PC-9 (cell line): ENCODE measurements around the gene CDH16. TPM values are rescaled to one million over a fixed set of nuclear protein-coding genes. Genes with fewer than 3 reads are reported as not detected.

ENCODE experiments used
- BruUV-seq: library from RNA; stranded (reverse); fragments of 400-500 nt; replicated peaks from 2 replicates; lab custom pipeline; 2021; lab: Mats Ljungman, UMichigan
- CTCF ChIA-PET: fragments of 300-600 bp; sonication (Branson Sonifier 250); formaldehyde crosslinking; loops from one replicate; lab custom pipeline; 2022; ENCODE audit warnings: antibody characterized with exemption; lab: Charles Lee
- POLR2A ChIA-PET: fragments of 300-600 bp; sonication (Branson Sonifier 250); formaldehyde crosslinking; loops from one replicate; lab custom pipeline; 2022; ENCODE audit warnings: antibody characterized with exemption; ENCODE audit not compliant: unreplicated experiment; lab: Charles Lee
- DNase-seq, 2 experiments: peaks; one replicate each; pipeline versions ENCODE4 v3.0.0 to v3.0.0-alpha.2; 2015 to 2022; ENCODE audit warnings: mixed read lengths in 1 of 2
- H2AFZ ChIP-seq: fragments of 200-600 bp; sonication (generic); 2 replicates; pipeline ENCODE4 v1.8.1; 2017; ENCODE audit warnings: antibody characterized with exemption
- H3F3A ChIP-seq: fragments of 200-600 bp; sonication (generic); 2 replicates; pipeline ENCODE4 v1.8.1; 2017; ENCODE audit warnings: antibody characterized with exemption, mild to moderate bottlenecking, low read depth; ENCODE audit not compliant: insufficient read depth
- H3K27ac ChIP-seq: fragments of 200-600 bp; sonication (generic); 2 replicates; pipeline ENCODE4 v1.6.1; 2016; ENCODE audit warnings: mixed run types
- H3K27me3 ChIP-seq: fragments of 200-600 bp; sonication (generic); 2 replicates; pipeline ENCODE4 v1.6.1; 2016; ENCODE audit warnings: low read depth, mixed run types; ENCODE audit not compliant: insufficient read depth
- H3K36me3 ChIP-seq: fragments of 200-600 bp; sonication (generic); 2 replicates; pipeline ENCODE4 v1.6.1; 2016; ENCODE audit warnings: low read depth, mixed run types
- H3K4me1 ChIP-seq: fragments of 200-600 bp; sonication (generic); replicated peaks from 2 replicates; pipeline ENCODE4 v1.6.1; 2016; ENCODE audit warnings: mixed run types; ENCODE audit not compliant: insufficient read depth
- H3K4me2 ChIP-seq: fragments of 200-600 bp; sonication (generic); 2 replicates; pipeline ENCODE4 v1.6.1; 2017; ENCODE audit warnings: mixed run types
- H3K4me3 ChIP-seq: fragments of 200-600 bp; sonication (generic); 2 replicates; pipeline ENCODE4 v1.6.1; 2016; ENCODE audit warnings: mixed run types
- H3K79me2 ChIP-seq: fragments of 200-600 bp; sonication (generic); 2 replicates; pipeline ENCODE4 v1.6.1; 2017; ENCODE audit warnings: low read depth, mixed run types
- H3K9me2 ChIP-seq: fragments of 200-600 bp; sonication (generic); 2 replicates; pipeline ENCODE4 v1.8.1; 2017; ENCODE audit warnings: mild to moderate bottlenecking; ENCODE audit not compliant: insufficient read depth
- H3K9me3 ChIP-seq: fragments of 200-600 bp; sonication (generic); 2 replicates; pipeline ENCODE4 v1.8.1; 2016; ENCODE audit warnings: low read depth; ENCODE audit not compliant: insufficient read depth
- H4K20me1 ChIP-seq: fragments of 200-600 bp; sonication (generic); 2 replicates; pipeline ENCODE4 v1.8.1; 2017; ENCODE audit not compliant: insufficient read depth
- EZH2 ChIP-seq: fragments of 200-600 bp; sonication (generic); IDR thresholded peaks from 2 replicates; pipeline ENCODE4 v1.8.0; 2017; ENCODE audit warnings: antibody characterized with exemption, low read depth
- intact Hi-C: fragments of 100-400 bp; cut with micrococcal nuclease; formaldehyde crosslinking; loops from one replicate; pipeline ENCODE4 v1.10.0; 2022; ENCODE audit not compliant: unreplicated experiment
- total RNA-seq: library from RNA; stranded (reverse); gene quantifications from 2 replicates; pipeline ENCODE4 v1.2.3, GENCODE V29; 2021
- TF ChIP-seq, protein P1 (sequence below): fragments of 200-600 bp; sonication (generic); conservative IDR thresholded peaks from 2 replicates; pipeline ENCODE4 v1.6.1; 2017; ENCODE audit warnings: mixed run types, antibody characterized with exemption, mild to moderate bottlenecking, moderate library complexity

The CDH16 gene
- total RNA-seq, 1 experiment from 2014 or later = not detected

GRCh38 chr16:66908762-66909559 lies 9.7 kb downstream of the CDH16 start:
- Histone ChIP-seq H3F3A (no peaks in the 10 kb centered on the region), H3K4me3 (no peak overlapping the region), H3K9me3 (no peaks in the 10 kb centered on the region), H4K20me1 (no peaks in the 10 kb centered on the region), H3K36me3 (no peaks in the 10 kb centered on the region), H3K27me3 (no peaks in the 10 kb centered on the region), H3K4me2 (no peak overlapping the region), H3K27ac (no peak overlapping the region), H3K79me2 (no peaks in the 10 kb centered on the region), H3K4me1 (peaks cover 17% of the 10 kb centered on the region), H2AFZ (no peak overlapping the region), H3K9me2 (no peaks in the 10 kb centered on the region)
- CTCF ChIA-PET = interaction anchor here (0.7 kb wide), 1 partner anchor 18 kb away, joined by 4 read pairs; no protein-coding TSS in a partner anchor
- POLR2A ChIA-PET = no interaction called here
- BruUV-seq = no TSS peak
- intact Hi-C loops = no loop called here
- no peak for DNase-seq
- TF ChIP-seq EZH2 = no peak
- TF ChIP-seq, protein P1, sequence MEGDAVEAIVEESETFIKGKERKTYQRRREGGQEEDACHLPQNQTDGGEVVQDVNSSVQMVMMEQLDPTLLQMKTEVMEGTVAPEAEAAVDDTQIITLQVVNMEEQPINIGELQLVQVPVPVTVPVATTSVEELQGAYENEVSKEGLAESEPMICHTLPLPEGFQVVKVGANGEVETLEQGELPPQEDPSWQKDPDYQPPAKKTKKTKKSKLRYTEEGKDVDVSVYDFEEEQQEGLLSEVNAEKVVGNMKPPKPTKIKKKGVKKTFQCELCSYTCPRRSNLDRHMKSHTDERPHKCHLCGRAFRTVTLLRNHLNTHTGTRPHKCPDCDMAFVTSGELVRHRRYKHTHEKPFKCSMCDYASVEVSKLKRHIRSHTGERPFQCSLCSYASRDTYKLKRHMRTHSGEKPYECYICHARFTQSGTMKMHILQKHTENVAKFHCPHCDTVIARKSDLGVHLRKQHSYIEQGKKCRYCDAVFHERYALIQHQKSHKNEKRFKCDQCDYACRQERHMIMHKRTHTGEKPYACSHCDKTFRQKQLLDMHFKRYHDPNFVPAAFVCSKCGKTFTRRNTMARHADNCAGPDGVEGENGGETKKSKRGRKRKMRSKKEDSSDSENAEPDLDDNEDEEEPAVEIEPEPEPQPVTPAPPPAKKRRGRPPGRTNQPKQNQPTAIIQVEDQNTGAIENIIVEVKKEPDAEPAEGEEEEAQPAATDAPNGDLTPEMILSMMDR = no peak

GRCh38 chr16:66908116-66908515 lies 10.6 kb downstream of the CDH16 start:
- H3K4me1 ChIP-seq = peaks cover 17% of the 10 kb centered on the region
- H3K4me2 ChIP-seq = no peak overlapping the region
- no peak overlapping the region for H3K4me3 ChIP-seq
- POLR2A ChIA-PET = no interaction called here
- BruUV-seq = no TSS peak
- no peaks in the 10 kb centered on the region for H3K79me2 ChIP-seq
- no peak overlapping the region for H2AFZ ChIP-seq
- no peaks in the 10 kb centered on the region for H3K36me3 ChIP-seq
- TF ChIP-seq, protein P1 = no peak
- TF ChIP-seq EZH2 = no peak
- CTCF ChIA-PET = no interaction called here
- DNase-seq = no peak
- intact Hi-C loops = no loop called here
- H4K20me1 ChIP-seq = no peaks in the 10 kb centered on the region
- H3K27ac ChIP-seq = no peak overlapping the region
- no peaks in the 10 kb centered on the region for H3K9me3 ChIP-seq
- H3F3A ChIP-seq = no peaks in the 10 kb centered on the region
- no peaks in the 10 kb centered on the region for H3K27me3 ChIP-seq
- H3K9me2 ChIP-seq = no peaks in the 10 kb centered on the region

DNA sequence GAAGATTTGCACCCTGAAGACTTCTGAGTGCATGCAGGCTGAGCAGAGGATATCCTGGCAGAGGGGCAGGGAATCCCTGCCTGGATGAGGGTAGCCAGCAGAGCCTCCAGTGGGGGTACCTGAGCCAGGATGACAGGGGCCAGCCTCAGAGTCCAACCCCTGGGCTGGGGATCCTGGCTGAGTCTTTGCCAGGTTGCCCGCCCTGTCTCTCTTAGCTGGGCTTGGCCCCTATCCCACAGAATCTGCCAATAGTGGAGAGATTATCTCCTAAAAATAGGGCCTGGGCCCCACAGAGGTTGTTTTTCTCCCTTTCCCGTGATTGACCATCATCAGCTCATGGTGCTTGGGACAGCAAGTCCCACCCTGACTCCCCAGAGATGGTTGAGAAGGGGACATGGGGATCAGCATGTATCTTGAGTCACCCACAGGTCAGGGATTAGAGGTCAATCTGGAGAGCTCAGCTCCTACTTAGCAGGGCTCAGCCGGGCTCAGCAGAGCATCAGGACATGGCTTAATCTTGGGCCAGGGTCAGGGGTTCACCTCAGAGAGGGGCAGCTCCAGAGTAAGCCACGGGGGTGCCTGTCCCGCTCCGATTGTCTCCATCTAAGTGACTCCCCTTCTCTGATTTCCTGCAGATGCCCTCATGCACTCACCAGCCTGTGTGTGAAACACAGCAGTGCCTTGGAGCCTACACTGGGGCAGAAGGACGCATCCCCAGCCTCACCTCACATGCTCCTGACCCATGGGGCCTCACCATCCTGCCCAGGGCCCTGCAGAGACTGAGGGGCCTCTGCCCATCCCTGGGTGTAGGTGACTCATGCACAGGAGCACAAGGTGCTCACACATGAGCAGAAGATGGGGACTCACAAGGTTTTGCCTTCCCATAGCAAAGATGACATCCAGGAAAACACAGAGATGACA lies 11.5 kb downstream of the CDH16 start:
- Histone ChIP-seq H3K4me2 (no peak overlapping the region), H3K27me3 (no peaks in the 10 kb centered on the region), H2AFZ (no peak overlapping the region), H4K20me1 (no peaks in the 10 kb centered on the region), H3K4me3 (no peak overlapping the region), H3K4me1 (peaks cover 17% of the 10 kb centered on the region), H3K27ac (no peak overlapping the region), H3K9me2 (no peaks in the 10 kb centered on the region), H3K9me3 (no peaks in the 10 kb centered on the region), H3K36me3 (no peaks in the 10 kb centered on the region), H3F3A (no peaks in the 10 kb centered on the region), H3K79me2 (no peaks in the 10 kb centered on the region)
- TF ChIP-seq, protein P1 = no peak
- TF ChIP-seq EZH2 = no peak
- BruUV-seq = no TSS peak
- no peak for DNase-seq
- POLR2A ChIA-PET = no interaction called here
- CTCF ChIA-PET = no interaction called here
- intact Hi-C loops = no loop called here
